MM.1S (cell line): Measurements from ENCODE around the gene STX8.

Experiments used
- CTCF ChIP-seq: fragments of 300-600 bp; sonication (generic); IDR thresholded peaks from 2 replicates; pipeline ENCODE4 v1.5.1; 2016; ENCODE audit warnings: antibody characterized with exemption, low read length, mixed read lengths
- EZH2 ChIP-seq: fragments of 300-600 bp; sonication (generic); optimal IDR thresholded peaks from 2 replicates; pipeline ENCODE3; 2017; ENCODE audit warnings: low read depth, mild to moderate bottlenecking, antibody characterized with exemption, low read length, mixed read lengths

GRCh38 chr17:9334536-9335446 lies 240.8 kb downstream of the STX8 start:
- TF ChIP-seq CTCF (no peak), EZH2 (no peak)
